Aorta (tissue), 5 donors: ENCODE data around the gene PRKN. TPM values are rescaled to one million over a fixed set of nuclear protein-coding genes. Genes with fewer than 3 reads are reported as not detected.
A peak's percentile ranks its signal among the peaks of the same experiment; 100 is the strongest.

ENCODE experiments used
- ATAC-seq: fragments of 200-7000 bp; cut with Tn5 transposase; one replicate; pipeline ENCODE4 v1.9.1; 2022; ENCODE audit warnings: moderate library complexity; ENCODE audit not compliant: low FRiP score
- DNase-seq, 2 donors: peaks; one replicate each; pipeline ENCODE4 v3.0.0-alpha.2; 2020
- H3K27ac ChIP-seq, 2 donors: one replicate each; pipeline ENCODE4 v1.5.1; 2013; ENCODE audit warnings: low read length in 2 of 2, mild to moderate bottlenecking in 2 of 2, moderate library complexity in 2 of 2, control low read depth in 1 of 2, inconsistent platforms in 1 of 2, low read depth in 1 of 2
- H3K27me3 ChIP-seq, 2 donors: one replicate each; pipeline ENCODE4 v1.6.1; 2013; ENCODE audit warnings: control low read depth in 1 of 2, low read length in 1 of 2, mild to moderate bottlenecking in 1 of 2, moderate library complexity in 1 of 2; ENCODE audit not compliant: insufficient read depth in 2 of 2, control insufficient read depth in 1 of 2
- H3K36me3 ChIP-seq, 2 donors: one replicate each; pipeline ENCODE4 v1.6.1; 2013; ENCODE audit warnings: control low read depth in 1 of 2, low read length in 1 of 2, mild to moderate bottlenecking in 1 of 2; ENCODE audit not compliant: insufficient read depth in 2 of 2, control insufficient read depth in 1 of 2
- H3K4me1 ChIP-seq, 2 donors: one replicate each; pipeline ENCODE4 v1.6.1; 2013; ENCODE audit warnings: low read length in 2 of 2, control low read depth in 1 of 2, mild to moderate bottlenecking in 1 of 2, moderate library complexity in 1 of 2; ENCODE audit not compliant: insufficient read depth in 2 of 2, control insufficient read depth in 1 of 2
- H3K4me3 ChIP-seq, 2 donors: one replicate each; pipeline ENCODE4 v1.5.1; 2013; ENCODE audit warnings: low read length in 2 of 2, control low read depth in 1 of 2, mild to moderate bottlenecking in 1 of 2
- H3K9me3 ChIP-seq: one replicate; pipeline ENCODE4 v1.6.1; 2013; ENCODE audit warnings: mild to moderate bottlenecking, low read length; ENCODE audit not compliant: control insufficient read depth
- WGBS, 2 donors: extraction: QIAGEN DNeasy Blood & Tissue Kit; methylation state at CpG; one replicate each; pipeline ENCODE4 v1.1.7; 2013; 5-methylcytosine and 5-hydroxymethylcytosine counted together
- intact Hi-C, 2 donors: fragments of 100-400 bp; cut with DNase I; formaldehyde crosslinking; loops; one replicate each; pipeline versions ENCODE4 v1.14.2 to v1.15.0; 2022
- polyA plus RNA-seq, 2 donors: library from polyadenylated mRNA; stranded (reverse); fragments of 200-250 nt; gene quantifications; one replicate each; pipeline ENCODE4 v1.2.3, GENCODE V29; 2013
- total RNA-seq, 2 donors: library from RNA; stranded (reverse); fragmentation: NEBNext Ultra II Directional; extraction: Animal tissue kit (Norgen Biotek cat#: 25700); gene quantifications; one replicate each; pipeline ENCODE4 v1.2.1, GENCODE V29; 2021
- donor health status: healthy with polysubstance abuse.
- donor health status: Bipolar disorder and iron deficiency.
- donor health status: DM: no; HTN: no; CAD: no.
- donor health status: DM: no; HTN: no; CAD: no.
- donor health status: DM: yes; HTN: yes; CAD: no.

The PRKN gene
- total and polyA plus RNA-seq, 4 donors, result 1.0 to 17.3 (median 5.7) TPM

GRCh38 chr6:161663682-161664081, 1063.9 kb downstream of the PRKN start:
- DNase-seq (no peak), ATAC-seq (no peak)
- no peaks in the 10 kb centered on the region for H3K9me3 ChIP-seq
- intact Hi-C loops, result no loop called here
- H3K4me1 ChIP-seq, result no peaks in the 10 kb centered on the region
- WGBS, 2 donors, result 93 to 95% methylated on average over 8 of the region's 8 CpGs
- H3K27ac ChIP-seq, result no peak overlapping the region
- no peak overlapping the region for H3K4me3 ChIP-seq
- no peaks in the 10 kb centered on the region for H3K36me3 ChIP-seq
- H3K27me3 ChIP-seq, result no peaks in the 10 kb centered on the region

- peak; percentile 12 for ATAC-seq
- H3K27ac ChIP-seq, result no peak overlapping the region
- 92 to 94% methylated on average over 10 of the region's 10 CpGs for WGBS, 2 donors
- H3K9me3 ChIP-seq, result no peaks in the 10 kb centered on the region
- no peaks in the 10 kb centered on the region for H3K4me1 ChIP-seq
- intact Hi-C loops, result no loop called here
- no peaks in the 10 kb centered on the region for H3K27me3 ChIP-seq
- H3K36me3 ChIP-seq, result no peaks in the 10 kb centered on the region
- no peak for DNase-seq
- no peak overlapping the region for H3K4me3 ChIP-seq
These were observed 1066.6 kb downstream of the PRKN start for GRCh38 chr6:161660666-161661571.

- no peak for ATAC-seq
- Histone ChIP-seq H3K36me3 (no peaks in the 10 kb centered on the region), H3K4me3 (no peak overlapping the region), H3K4me1 (no peaks in the 10 kb centered on the region), H3K9me3 (no peaks in the 10 kb centered on the region), H3K27me3 (no peaks in the 10 kb centered on the region), H3K27ac (no peak overlapping the region)
- no peak for DNase-seq
- WGBS, 2 donors, result 82 to 83% methylated on average over 4 of the region's 4 CpGs
- intact Hi-C loops, result no loop called here
These were observed 1069.4 kb downstream of the PRKN start for GRCh38 chr6:161658211-161658610.

- H3K4me3 ChIP-seq, result no peak overlapping the region
- intact Hi-C loops, result no loop called here
These were observed 1073.4 kb downstream of the PRKN start for GRCh38 chr6:161654209-161654608.

GRCh38 chr6:161651949-161652348, 1075.6 kb downstream of the PRKN start:
- Histone ChIP-seq H3K27ac (no peak overlapping the region), H3K4me3 (no peak overlapping the region), H3K9me3 (peaks cover 2% of the 10 kb centered on the region), H3K36me3 (no peaks in the 10 kb centered on the region), H3K27me3 (no peaks in the 10 kb centered on the region), H3K4me1 (no peaks in the 10 kb centered on the region)
- no peak for DNase-seq
- 89 to 93% methylated on average over 1 of the region's 1 CpG for WGBS, 2 donors
- intact Hi-C loops, result no loop called here
- no peak for ATAC-seq

More at GRCh38 chr6:161654209-161654608, 1073.4 kb downstream of the PRKN start:
- no peaks in the 10 kb centered on the region for H3K36me3 ChIP-seq
- H3K9me3 ChIP-seq, result peaks cover 2% of the 10 kb centered on the region
- WGBS, 2 donors, result 81 to 87% methylated on average over 6 of the region's 6 CpGs
- H3K27ac ChIP-seq, result no peak overlapping the region
- H3K27me3 ChIP-seq, result no peaks in the 10 kb centered on the region
- DNase-seq (no peak), ATAC-seq (no peak)
- no peaks in the 10 kb centered on the region for H3K4me1 ChIP-seq

- Histone ChIP-seq H3K27ac (no peak overlapping the region), H3K36me3 (no peaks in the 10 kb centered on the region), H3K4me1 (no peaks in the 10 kb centered on the region), H3K4me3 (no peak overlapping the region), H3K27me3 (no peaks in the 10 kb centered on the region), H3K9me3 (peaks cover 2% of the 10 kb centered on the region)
- ATAC-seq (no peak), DNase-seq (no peak)
- intact Hi-C loops, result no loop called here
- WGBS, 2 donors, result 69 to 70% methylated on average over 4 of the region's 4 CpGs
These were observed 1077.7 kb downstream of the PRKN start for GRCh38 chr6:161649841-161650240.

- WGBS, 2 donors, result 90 to 94% methylated on average over 2 of the region's 2 CpGs
- no peak for DNase-seq
These were observed 1078.5 kb downstream of the PRKN start for GRCh38 chr6:161649068-161649467.

GRCh38 chr6:161647234-161647633, 1080.3 kb downstream of the PRKN start:
- Histone ChIP-seq H3K36me3 (no peaks in the 10 kb centered on the region), H3K27me3 (no peaks in the 10 kb centered on the region), H3K4me3 (no peak overlapping the region), H3K4me1 (no peaks in the 10 kb centered on the region), H3K9me3 (peaks cover 2% of the 10 kb centered on the region), H3K27ac (no peak overlapping the region)
- ATAC-seq (no peak), DNase-seq (no peak)
- intact Hi-C loops, result no loop called here
- 72 to 79% methylated on average over 4 of the region's 4 CpGs for WGBS, 2 donors

More at GRCh38 chr6:161649068-161649467, 1078.5 kb downstream of the PRKN start:
- no peak overlapping the region for H3K27ac ChIP-seq
- H3K27me3 ChIP-seq, result no peaks in the 10 kb centered on the region
- no peaks in the 10 kb centered on the region for H3K36me3 ChIP-seq
- H3K9me3 ChIP-seq, result peaks cover 2% of the 10 kb centered on the region
- intact Hi-C loops, result no loop called here
- no peak overlapping the region for H3K4me3 ChIP-seq
- H3K4me1 ChIP-seq, result no peaks in the 10 kb centered on the region
- no peak for ATAC-seq

- H3K9me3 ChIP-seq, result no peaks in the 10 kb centered on the region
- DNase-seq (no peak), ATAC-seq (no peak)
- H3K27ac ChIP-seq, result no peak overlapping the region
- no peaks in the 10 kb centered on the region for H3K27me3 ChIP-seq
- 43 to 46% methylated on average over 7 of the region's 7 CpGs for whole genome bisulfite sequencing, 2 donors
- intact Hi-C loops, result no loop called here
- H3K36me3 ChIP-seq, result no peaks in the 10 kb centered on the region
- H3K4me1 ChIP-seq, result no peaks in the 10 kb centered on the region
- H3K4me3 ChIP-seq, result no peak overlapping the region
These were observed 1083.0 kb downstream of the PRKN start for GRCh38 chr6:161644521-161644920.
